ENCODE data around the gene TMEM250. TPM values are rescaled to one million over a fixed set of nuclear protein-coding genes. Genes with fewer than 3 reads are reported as not detected.

Gene TMEM250
- total RNA-seq, 2 donors from 2014 or later, result 40.9 to 67.2 TPM

GRCh38 chr9:136081113-136081825 is 37.4 kb downstream of the TMEM250 start:
- TF ChIP-seq, protein P1, sequence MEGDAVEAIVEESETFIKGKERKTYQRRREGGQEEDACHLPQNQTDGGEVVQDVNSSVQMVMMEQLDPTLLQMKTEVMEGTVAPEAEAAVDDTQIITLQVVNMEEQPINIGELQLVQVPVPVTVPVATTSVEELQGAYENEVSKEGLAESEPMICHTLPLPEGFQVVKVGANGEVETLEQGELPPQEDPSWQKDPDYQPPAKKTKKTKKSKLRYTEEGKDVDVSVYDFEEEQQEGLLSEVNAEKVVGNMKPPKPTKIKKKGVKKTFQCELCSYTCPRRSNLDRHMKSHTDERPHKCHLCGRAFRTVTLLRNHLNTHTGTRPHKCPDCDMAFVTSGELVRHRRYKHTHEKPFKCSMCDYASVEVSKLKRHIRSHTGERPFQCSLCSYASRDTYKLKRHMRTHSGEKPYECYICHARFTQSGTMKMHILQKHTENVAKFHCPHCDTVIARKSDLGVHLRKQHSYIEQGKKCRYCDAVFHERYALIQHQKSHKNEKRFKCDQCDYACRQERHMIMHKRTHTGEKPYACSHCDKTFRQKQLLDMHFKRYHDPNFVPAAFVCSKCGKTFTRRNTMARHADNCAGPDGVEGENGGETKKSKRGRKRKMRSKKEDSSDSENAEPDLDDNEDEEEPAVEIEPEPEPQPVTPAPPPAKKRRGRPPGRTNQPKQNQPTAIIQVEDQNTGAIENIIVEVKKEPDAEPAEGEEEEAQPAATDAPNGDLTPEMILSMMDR (IDR thresholded peaks at IDR 0.05), result no peak
- Histone ChIP-seq H3K27ac (no peak overlapping the region), H3K4me1 (no peaks in the 10 kb centered on the region), H3K27me3 (no peaks in the 10 kb centered on the region), H3K9ac (ENCODE audit: low read depth in 2 of 2, low read length in 2 of 2) (peak overlapping the region in 1 of 2 donors; percentile 12), H3K36me3 (no peaks in the 10 kb centered on the region), H3K9me3 (no peaks in the 10 kb centered on the region), H3K4me3 (no peak overlapping the region)
- intact Hi-C loops (cut with DNase I), result no loop called here
- DNase-seq, result no peak

DNA sequence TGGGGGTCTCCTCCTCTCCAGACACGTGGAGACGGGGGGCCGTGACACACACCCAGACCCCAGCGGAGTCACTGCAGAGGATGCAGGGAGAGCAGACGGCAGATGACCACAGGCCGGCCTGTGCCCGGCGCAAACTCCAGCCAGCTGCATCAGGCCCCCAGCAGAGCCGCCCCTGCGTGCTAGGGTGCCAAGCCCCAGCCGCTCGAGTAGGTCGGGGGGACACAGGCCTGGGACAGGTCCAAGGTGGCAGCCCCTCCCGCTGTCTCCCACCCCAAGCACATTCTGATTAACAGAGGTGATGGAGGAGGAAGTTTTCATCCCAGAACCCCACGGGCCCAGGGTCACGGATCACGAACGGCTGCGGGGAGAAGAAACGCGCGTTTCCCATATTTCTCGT is 38.0 kb downstream of the TMEM250 start:
- TF ChIP-seq, protein P1 (IDR thresholded peaks at IDR 0.05), result no peak
- Histone ChIP-seq H3K27me3 (no peaks in the 10 kb centered on the region), H3K36me3 (no peaks in the 10 kb centered on the region), H3K9me3 (no peaks in the 10 kb centered on the region), H3K9ac (ENCODE audit: low read depth in 2 of 2, low read length in 2 of 2) (peak overlapping the region in 1 of 2 donors; percentile 24), H3K4me3 (no peak overlapping the region), H3K27ac (no peak overlapping the region), H3K4me1 (no peaks in the 10 kb centered on the region)
- intact Hi-C loops (cut with DNase I), result no loop called here
- DNase-seq, result no peak

- intact Hi-C loops (cut with DNase I), result no loop called here
- Histone ChIP-seq H3K4me1 (no peaks in the 10 kb centered on the region), H3K36me3 (no peaks in the 10 kb centered on the region), H3K27ac (no peak overlapping the region), H3K9me3 (no peaks in the 10 kb centered on the region), H3K4me3 (no peak overlapping the region), H3K27me3 (no peaks in the 10 kb centered on the region), H3K9ac (ENCODE audit: low read depth in 2 of 2, low read length in 2 of 2) (no peak overlapping the region)
- no peak for DNase-seq
- TF ChIP-seq, protein P1 (IDR thresholded peaks at IDR 0.05), result no peak
Observed at GRCh38 chr9:136079916-136080246, 38.8 kb downstream of the TMEM250 start.

DNA sequence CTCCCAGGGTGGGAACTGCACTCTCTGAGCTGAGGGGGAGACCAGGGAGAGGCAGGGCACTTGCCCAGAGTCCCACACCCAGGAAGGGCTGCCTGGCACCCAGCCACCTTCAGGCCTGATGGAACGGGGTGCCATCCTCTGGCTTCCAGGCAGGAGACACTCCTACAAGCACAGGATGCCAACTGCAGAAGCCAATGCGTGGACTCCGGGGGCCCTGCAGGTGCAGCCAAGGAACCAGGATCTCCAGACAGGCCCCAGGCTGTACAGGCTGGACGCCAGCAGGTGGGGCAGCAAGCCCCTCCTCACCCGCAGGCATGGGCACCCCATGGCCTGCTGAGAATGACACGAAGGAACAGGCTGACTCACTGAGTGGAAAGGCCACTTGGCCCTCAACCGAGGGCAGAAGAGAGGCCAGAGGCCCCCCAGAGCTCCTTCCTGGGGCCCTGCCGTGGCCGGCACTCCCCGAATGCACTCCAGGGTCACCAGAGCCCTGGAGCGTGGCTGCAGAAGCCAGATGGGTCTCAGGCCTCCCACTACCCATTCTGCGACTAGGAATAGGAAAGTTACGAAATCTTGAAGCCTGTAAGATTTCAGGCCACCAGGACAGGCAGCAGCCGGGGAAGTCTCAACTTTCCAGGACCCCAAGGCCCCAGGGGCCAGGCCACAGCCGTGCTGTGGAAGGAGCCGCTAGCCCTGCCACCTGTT is 39.3 kb downstream of the TMEM250 start:
- DNase-seq, result no peak
- Histone ChIP-seq H3K4me3 (no peak overlapping the region), H3K4me1 (no peaks in the 10 kb centered on the region), H3K27ac (no peak overlapping the region), H3K9me3 (no peaks in the 10 kb centered on the region), H3K9ac (ENCODE audit: low read depth in 2 of 2, low read length in 2 of 2) (no peak overlapping the region), H3K36me3 (no peaks in the 10 kb centered on the region), H3K27me3 (no peaks in the 10 kb centered on the region)
- intact Hi-C loops (cut with DNase I), result no loop called here
- TF ChIP-seq, protein P1 (IDR thresholded peaks at IDR 0.05), result no peak

GRCh38 chr9:136078498-136079011 is 40.1 kb downstream of the TMEM250 start:
- no peaks in the 10 kb centered on the region for H3K27me3 ChIP-seq
- H3K9ac ChIP-seq (ENCODE audit: low read depth in 2 of 2, low read length in 2 of 2), result no peak overlapping the region
- no peaks in the 10 kb centered on the region for H3K36me3 ChIP-seq
- TF ChIP-seq, protein P1 (IDR thresholded peaks at IDR 0.05), result no peak
- intact Hi-C loops (cut with DNase I), result no loop called here
- DNase-seq, result no peak
- no peaks in the 10 kb centered on the region for H3K9me3 ChIP-seq
- H3K4me3 ChIP-seq, result no peak overlapping the region
- no peak overlapping the region for H3K27ac ChIP-seq
- no peaks in the 10 kb centered on the region for H3K4me1 ChIP-seq
